ENCODE data around the gene DBF4.
"Not testable (repeated sequence)": the region's sequence is repeated elsewhere in the genome, so short reads cannot be mapped to it uniquely, and the experiment has no call there.

DBF4 gene

GRCh38 chr7:87876040-87876868, at the start of gene DBF4, which contains the start of gene SLC25A40:
Gene DBF4 (plus strand): TSS chr7:87876493. CDS start chr7:87876733, 240 bp downstream.
Gene SLC25A40 (minus strand): TSS chr7:87876360. CDS start chr7:87858727, 17,633 bp downstream.
- DNase-seq: peak; percentile 84 to 99 (median 92)
- intact Hi-C loops (cut with DNase I): loop anchor here (5.0 kb wide), 2 partner anchors 56 to 529 kb away; partner anchors contain the start of genes ADAM22 and CROT

- DNase-seq; intact Hi-C loops (cut with DNase I): not testable (repeated sequence)
Observed at GRCh38 chr7:87828383-87828782, 47.9 kb upstream of the DBF4 start.

GRCh38 chr7:87831097-87831496, 45.2 kb upstream of the DBF4 start:
- intact Hi-C loops (cut with DNase I): no loop called here
- DNase-seq: no peak

GRCh38 chr7:87833130-87833529, 43.2 kb upstream of the DBF4 start:
- DNase-seq: no peak

GRCh38 chr7:87837597-87837996, 38.7 kb upstream of the DBF4 start:
- intact Hi-C loops (cut with DNase I): no loop called here

More at GRCh38 chr7:87833130-87833529, 43.2 kb upstream of the DBF4 start:
- intact Hi-C loops (cut with DNase I): no loop called here

GRCh38 chr7:87850836-87851593, 25.3 kb upstream of the DBF4 start:
- intact Hi-C loops (cut with DNase I): no loop called here

More at GRCh38 chr7:87837597-87837996, 38.7 kb upstream of the DBF4 start:
- no peak for DNase-seq

GRCh38 chr7:87852306-87852705, 24.0 kb upstream of the DBF4 start:
- no peak for DNase-seq
- intact Hi-C loops (cut with DNase I): no loop called here

More at GRCh38 chr7:87850836-87851593, 25.3 kb upstream of the DBF4 start:
- DNase-seq: no peak

GRCh38 chr7:87853237-87853864, 22.9 kb upstream of the DBF4 start:
- no peak for DNase-seq
- intact Hi-C loops (cut with DNase I): no loop called here

- intact Hi-C loops (cut with DNase I): no loop called here
Observed at GRCh38 chr7:87858417-87859100, 17.7 kb upstream of the DBF4 start.

GRCh38 chr7:87866089-87866488, 10.2 kb upstream of the DBF4 start:
- intact Hi-C loops (cut with DNase I): no loop called here
- DNase-seq: no peak

More at GRCh38 chr7:87858417-87859100, 17.7 kb upstream of the DBF4 start:
- DNase-seq: no peak

- intact Hi-C loops (cut with DNase I); DNase-seq: not testable (repeated sequence)
Observed at GRCh38 chr7:87866533-87866932, 9.8 kb upstream of the DBF4 start.

GRCh38 chr7:87870471-87870870, 5.8 kb upstream of the DBF4 start:
- no peak for DNase-seq
- intact Hi-C loops (cut with DNase I): no loop called here

- intact Hi-C loops (cut with DNase I): no loop called here
- no peak for DNase-seq
Observed at GRCh38 chr7:87872346-87872745, 3.9 kb upstream of the DBF4 start.

- DNase-seq; intact Hi-C loops (cut with DNase I): not testable (repeated sequence)
Observed at GRCh38 chr7:87873328-87873727, 3.0 kb upstream of the DBF4 start.

GRCh38 chr7:87874066-87874465, 2.2 kb upstream of the DBF4 start:
- intact Hi-C loops (cut with DNase I): no loop called here

GRCh38 chr7:87875151-87876039, 898 bp upstream of the DBF4 start:
- peak in 7 of 10 donors; percentile 8 to 85 (median 42) for DNase-seq

More at GRCh38 chr7:87874066-87874465, 2.2 kb upstream of the DBF4 start:
- DNase-seq: no peak

GRCh38 chr7:87876869-87877234, 559 bp downstream of the DBF4 start:
- intact Hi-C loops (cut with DNase I): loop anchor here (5.0 kb wide), 2 partner anchors 55 to 530 kb away; partner anchors contain the start of genes ADAM22 and CROT
- peak; percentile 38 to 93 (median 65) for DNase-seq

More at GRCh38 chr7:87875151-87876039, 898 bp upstream of the DBF4 start:
- intact Hi-C loops (cut with DNase I): loop anchor here (5.0 kb wide), 2 partner anchors 57 to 528 kb away; partner anchors contain the start of genes ADAM22 and CROT

GRCh38 chr7:87877366-87878040, 1.2 kb downstream of the DBF4 start:
- no peak for DNase-seq
- intact Hi-C loops (cut with DNase I): loop anchor here (5.0 kb wide), 2 partner anchors 55 to 530 kb away; partner anchors contain the start of genes ADAM22 and CROT

Data from posterior cingulate gyrus (tissue), 11 donors.